Measurements from ENCODE around the gene EP300.
A peak's percentile ranks its signal among the peaks of the same experiment; 100 is the strongest.
"Not testable (repeated sequence)": the region's sequence is repeated elsewhere in the genome, so short reads cannot be mapped to it uniquely, and the experiment has no call there.

EP300 gene

GRCh38 chr22:41152902-41153301 is 60.5 kb downstream of the EP300 start:
- DNase-seq (ENCODE audit: low read depth): no peak

GRCh38 chr22:41157083-41157482 is 64.7 kb downstream of the EP300 start:
- DNase-seq (ENCODE audit: low read depth): no peak

- DNase-seq (ENCODE audit: low read depth): no peak
These were observed 76.8 kb downstream of the EP300 start for GRCh38 chr22:41169157-41169556.

- no peak for DNase-seq (ENCODE audit: low read depth)
These were observed 79.6 kb downstream of the EP300 start for GRCh38 chr22:41171996-41172395.

GRCh38 chr22:41175546-41175945 is 83.2 kb downstream of the EP300 start:
- DNase-seq (ENCODE audit: low read depth): no peak

GRCh38 chr22:41177040-41177621 is 84.7 kb downstream of the EP300 start:
- DNase-seq (ENCODE audit: low read depth): no peak

GRCh38 chr22:41177622-41178424 is 85.4 kb downstream of the EP300 start:
- no peak for DNase-seq (ENCODE audit: low read depth)

- no peak for DNase-seq (ENCODE audit: low read depth)
These were observed 86.1 kb downstream of the EP300 start for GRCh38 chr22:41178425-41178975.

GRCh38 chr22:41180362-41180761 is 88.0 kb downstream of the EP300 start:
- not testable (repeated sequence) for DNase-seq (ENCODE audit: low read depth)

GRCh38 chr22:41180926-41181325 is 88.5 kb downstream of the EP300 start:
- no peak for DNase-seq (ENCODE audit: low read depth)

GRCh38 chr22:41181349-41182241 is 89.2 kb downstream of the EP300 start:
- DNase-seq (ENCODE audit: low read depth): peak; percentile 60

GRCh38 chr22:41184679-41185078 is 92.3 kb downstream of the EP300 start:
- no peak for DNase-seq (ENCODE audit: low read depth)

- no peak for DNase-seq (ENCODE audit: low read depth)
These were observed 99.1 kb downstream of the EP300 start for GRCh38 chr22:41191467-41191866.

GRCh38 chr22:41193829-41194228 is 101.4 kb downstream of the EP300 start:
- no peak for DNase-seq (ENCODE audit: low read depth)

GRCh38 chr22:41197038-41197972 is 104.9 kb downstream of the EP300 start:
- no peak for DNase-seq (ENCODE audit: low read depth)

- DNase-seq (ENCODE audit: low read depth): no peak
These were observed 105.7 kb downstream of the EP300 start for GRCh38 chr22:41198027-41198580.

- no peak for DNase-seq (ENCODE audit: low read depth)
These were observed 108.7 kb downstream of the EP300 start for GRCh38 chr22:41201141-41201540.

GRCh38 chr22:41203118-41203517 is 110.7 kb downstream of the EP300 start:
- DNase-seq (ENCODE audit: low read depth): no peak

- DNase-seq (ENCODE audit: low read depth): no peak
These were observed 111.7 kb downstream of the EP300 start for GRCh38 chr22:41204066-41204465.

GRCh38 chr22:41204992-41205900 is 112.9 kb downstream of the EP300 start, which contains the start of gene L3MBTL2:
TSS of gene L3MBTL2 (plus strand) at chr22:41205312. CDS start at chr22:41205363, 51 bp downstream.
- peak; percentile 74 for DNase-seq (ENCODE audit: low read depth)

All from GM04503 (cell line).